GM12878 (cell line): ENCODE data around the gene SIGLEC12. TPM values are rescaled to one million over a fixed set of nuclear protein-coding genes. Genes with fewer than 3 reads are reported as not detected.
"Not testable (repeated sequence)": the region's sequence is repeated elsewhere in the genome, so short reads cannot be mapped to it uniquely, and the experiment has no call there.

ENCODE experiments used
- ATAC-seq: fragments of 200-7000 bp; cut with Tn5 transposase; 3 replicates; pipeline ENCODE4 v1.9.1; 2020; ENCODE audit warnings: mild to moderate bottlenecking, moderate library complexity
- BruUV-seq: library from RNA; stranded (reverse); fragments of 400-500 nt; replicated peaks from 2 replicates; lab custom pipeline; 2021; lab: Mats Ljungman, UMichigan
- CTCF ChIA-PET: fragments of 300-600 bp; sonication (Branson Sonifier 250); formaldehyde crosslinking; extraction: SDS; loops from one replicate; lab custom pipeline; 2021; ENCODE audit warnings: inconsistent platforms; lab: Yijun Ruan, JAX
- POLR2A ChIA-PET: fragments of 350-600 bp; formaldehyde crosslinking; extraction: SDS; loops from one replicate; lab custom pipeline; 2021; ENCODE audit warnings: inconsistent platforms; lab: Charles Lee
- RAD21 ChIA-PET: fragments of 300-600 bp; sonication (Branson Sonifier 250); formaldehyde crosslinking; loops from one replicate; lab custom pipeline; 2023; ENCODE audit warnings: antibody characterized with exemption; ENCODE audit not compliant: unreplicated experiment; lab: Charles Lee
- SMC1A ChIA-PET: fragments of 300-600 bp; sonication (Branson Sonifier 250); formaldehyde crosslinking; loops from one replicate; lab custom pipeline; 2023; ENCODE audit not compliant: unreplicated experiment, uncharacterized antibody; lab: Charles Lee
- DNase-seq: peaks from one replicate; pipeline ENCODE4 v3.0.0-alpha.2; 2011; ENCODE audit warnings: low read depth, low spot score
- FAIRE-seq: peaks from 3 replicates; lab custom pipeline; 2011; peaks lifted over from hg19 to GRCh38; lab: Jason Lieb, UNC
- H2AFZ ChIP-seq: 2 replicates; pipeline ENCODE4 v1.6.0; 2011; ENCODE audit warnings: low read depth, low read length, control low read depth; ENCODE audit not compliant: control insufficient read depth
- H3K27ac ChIP-seq: 2 replicates; pipeline ENCODE4 v1.5.1; 2011; ENCODE audit warnings: control low read depth; ENCODE audit not compliant: control insufficient read depth, insufficient read depth
- H3K27me3 ChIP-seq, 2 experiments: replicated peaks in 1 of 2; 2 replicates each; pipeline versions ENCODE4 v1.6.0 to v1.6.1; 2011; ENCODE audit warnings: low read length in 1 of 2; ENCODE audit not compliant: control insufficient read depth in 2 of 2, insufficient read depth in 2 of 2
- H3K36me3 ChIP-seq, 2 experiments: 2 replicates each; pipeline ENCODE4 v1.5.1; 2011; ENCODE audit warnings: low read length in 1 of 2; ENCODE audit not compliant: control insufficient read depth in 2 of 2, insufficient read depth in 2 of 2
- H3K4me1 ChIP-seq: 2 replicates; pipeline ENCODE4 v1.6.1; 2011; ENCODE audit warnings: mild to moderate bottlenecking, low read length, moderate library complexity, mixed read lengths; ENCODE audit not compliant: control insufficient read depth, insufficient read depth
- H3K4me2 ChIP-seq: 2 replicates; pipeline ENCODE4 v1.6.0; 2011; ENCODE audit warnings: control low read depth; ENCODE audit not compliant: control insufficient read depth, insufficient read depth
- H3K4me3 ChIP-seq: fragments of 200-600 bp; sonication (generic); 2 replicates; pipeline ENCODE4 v1.5.1; 2016
- H3K79me2 ChIP-seq: 2 replicates; pipeline ENCODE4 v1.6.0; 2011; ENCODE audit warnings: low read length; ENCODE audit not compliant: control insufficient read depth, insufficient read depth
- H3K9ac ChIP-seq: 2 replicates; pipeline ENCODE4 v1.8.0; 2011; ENCODE audit warnings: low read length, control low read depth, mixed read lengths; ENCODE audit not compliant: control insufficient read depth, insufficient read depth
- H3K9me3 ChIP-seq: replicated peaks from 3 replicates; pipeline ENCODE4 v1.5.1; 2011; ENCODE audit warnings: mild to moderate bottlenecking, low read length; ENCODE audit not compliant: control insufficient read depth, insufficient read depth
- H4K20me1 ChIP-seq: 2 replicates; pipeline ENCODE4 v1.6.0; 2011; ENCODE audit not compliant: control insufficient read depth, insufficient read depth
- CEBPZ ChIP-seq: fragments of 150-350 bp; IDR thresholded peaks from 2 replicates; pipeline ENCODE4 v1.6.1; 2016; ENCODE audit warnings: low read depth, low read length
- ZZZ3 ChIP-seq: IDR thresholded peaks from 2 replicates; pipeline ENCODE4 v1.6.1; 2011; ENCODE audit warnings: low read depth; ENCODE audit not compliant: control insufficient read depth, insufficient read length
- WGBS: methylation state at CpG from one replicate; pipeline ENCODE4 v1.1.6; 2016; ENCODE audit warnings: low lambda C conversion rate; ENCODE audit not compliant: insufficient replicate concordance, insufficient coverage; ENCODE audit errors: missing lambda C conversion rate; 5-methylcytosine and 5-hydroxymethylcytosine counted together
- in situ Hi-C: fragments of 300-500 bp; cut with MboI; formaldehyde crosslinking; loops from 9 replicates; pipeline ENCODE4 v1.14.3; 2018; ENCODE audit warnings: mixed read lengths
- intact Hi-C: fragments of 100-400 bp; cut with micrococcal nuclease; formaldehyde crosslinking; loops from one replicate; pipeline ENCODE4 v1.14.2; 2022; ENCODE audit not compliant: unreplicated experiment
- polyA plus RNA-seq, 11 experiments: library from polyadenylated mRNA; depleted of rRNA in 4 of 11; unstranded in 6 of 11; stranded (reverse) in 5 of 11; fragments of >200 nt; fragmentation: Nextera tagmentation in 4 of 11; fragmentation: Illumina TruSeq in 1 of 11; extraction: Ambion mirVana in 4 of 11; extraction: Trizol in 1 of 11; gene quantifications; 1 replicate in 1 of 11; 2 replicates in 10 of 11; pipeline versions ENCODE4 v1.2.1 to v1.2.3, GENCODE V29; 2011 to 2016; ENCODE audit warnings: inconsistent platforms in 2 of 11, missing spikeins in 2 of 11, low read depth in 1 of 11
- total RNA-seq, 4 experiments: library from RNA; depleted of rRNA in 3 of 4; stranded (reverse); fragments of >200 nt in 3 of 4; fragmentation: Illumina TruSeq in 1 of 4; extraction: Trizol in 1 of 4; gene quantifications; 2 replicates each; pipeline versions ENCODE4 v1.2.1 to v1.2.3, GENCODE V29; 2013 to 2021

SIGLEC12 gene
- total and polyA plus RNA-seq, 10 of the 15 experiments (the other 5 are each of a cell fraction or from before 2014, with no cell fraction given): 0.03 to 0.18 (median 0.06) TPM; not detected in 5

- ChIA-PET SMC1A (interaction anchor here (0.7 kb wide), 1 partner anchor 244 kb away, joined by 3 read pairs; no protein-coding TSS in a partner anchor), RAD21 (no interaction called here), POLR2A (no interaction called here), CTCF (interaction anchor here (1.3 to 6.9 kb wide), 3 partner anchors 12 to 158 kb away, joined by 3 to 39 read pairs (median 8); no protein-coding TSS in a partner anchor)
- no peaks in the 10 kb centered on the region; the same call in 2 of the 3 replicates for H3K9me3 ChIP-seq
- no peak overlapping the region for H2AFZ ChIP-seq
- intact Hi-C loops (no loop called here), in situ Hi-C loops (no loop called here)
- ATAC-seq: no peak
- no peak overlapping the region for H3K4me3 ChIP-seq
- no peaks in the 10 kb centered on the region for H3K27me3 ChIP-seq
- no TSS peak for BruUV-seq
- no peak for DNase-seq
- H3K79me2 ChIP-seq: no peaks in the 10 kb centered on the region
- H3K27ac ChIP-seq: no peak overlapping the region
- H3K9ac ChIP-seq: no peak overlapping the region
- H3K36me3 ChIP-seq: no peaks in the 10 kb centered on the region
- peaks cover 4% of the 10 kb centered on the region; the same call in 1 of the 2 replicates for H3K4me1 ChIP-seq
- H4K20me1 ChIP-seq: no peaks in the 10 kb centered on the region
- H3K4me2 ChIP-seq: no peak overlapping the region
- 6% methylated on average over 5 of the region's 5 CpGs for WGBS
- no peak for FAIRE-seq
- TF ChIP-seq ZZZ3 (no peak), CEBPZ (no peak)
These were observed 1.8 kb upstream of the SIGLEC12 start for GRCh38 chr19:51503286-51503817.

- H3K36me3 ChIP-seq, ATAC-seq, H3K27ac ChIP-seq, H3K4me2 ChIP-seq, DNase-seq, intact Hi-C loops, H3K79me2 ChIP-seq, in situ Hi-C loops, FAIRE-seq, BruUV-seq, H3K4me3 ChIP-seq, H2AFZ ChIP-seq, CTCF ChIA-PET, SMC1A ChIA-PET, POLR2A ChIA-PET, H3K27me3 ChIP-seq, RAD21 ChIA-PET, H3K9ac ChIP-seq, H3K4me1 ChIP-seq, H3K9me3 ChIP-seq, H4K20me1 ChIP-seq: not testable (repeated sequence)
- WGBS: 42% methylated on average over 7 of the region's 8 CpGs
These were observed 669 bp downstream of the SIGLEC12 start for GRCh38 chr19:51500931-51501330.
